Panc1 (cell line): ENCODE measurements around the gene HTT. TPM values are rescaled to one million over a fixed set of nuclear protein-coding genes. Genes with fewer than 3 reads are reported as not detected.

ENCODE experiments used
- ATAC-seq: fragments of 200-7000 bp; cut with Tn5 transposase; 2 replicates; pipeline ENCODE4 v1.9.1; 2020; ENCODE audit warnings: mild to moderate bottlenecking, moderate library complexity
- BruUV-seq: library from RNA; stranded (reverse); fragments of 400-500 nt; replicated peaks from 2 replicates; lab custom pipeline; 2021; lab: Mats Ljungman, UMichigan
- CTCF ChIA-PET: fragments of 300-600 bp; sonication (Branson Sonifier 250); formaldehyde crosslinking; loops from one replicate; lab custom pipeline; 2022; ENCODE audit warnings: antibody characterized with exemption; lab: Charles Lee
- POLR2A ChIA-PET: fragments of 300-600 bp; sonication (Branson Sonifier 250); formaldehyde crosslinking; loops from one replicate; lab custom pipeline; 2022; ENCODE audit warnings: antibody characterized with exemption; lab: Charles Lee
- DNase-seq: peaks from one replicate; pipeline ENCODE4 v3.0.0-alpha.2; 2010; ENCODE audit warnings: low read depth, low spot score
- H3K27ac ChIP-seq: 2 replicates; pipeline ENCODE4 v1.5.1; 2011; ENCODE audit warnings: mild to moderate bottlenecking, low read length, inconsistent platforms
- H3K27me3 ChIP-seq: fragments of 200-500 bp; sonication (Bioruptor generic); 2 replicates; pipeline ENCODE4 v1.6.0; 2014; ENCODE audit warnings: low read length, inconsistent platforms; ENCODE audit not compliant: control insufficient read depth, insufficient read depth
- H3K36me3 ChIP-seq: fragments of 200-500 bp; sonication (Bioruptor generic); 2 replicates; pipeline ENCODE4 v1.5.1; 2014; ENCODE audit warnings: inconsistent platforms, mild to moderate bottlenecking, low read length, moderate library complexity; ENCODE audit not compliant: control insufficient read depth, insufficient read depth
- H3K4me1 ChIP-seq: 2 replicates; pipeline ENCODE4 v1.5.1; 2011; ENCODE audit warnings: inconsistent platforms, mild to moderate bottlenecking, low read length, moderate library complexity; ENCODE audit not compliant: control insufficient read depth, insufficient read depth
- H3K4me3 ChIP-seq, 2 experiments: 2 replicates each; pipeline ENCODE4 v1.5.1; 2011 to 2012; ENCODE audit warnings: low read depth in 2 of 2, low read length in 2 of 2, mild to moderate bottlenecking in 2 of 2, inconsistent platforms in 1 of 2, moderate library complexity in 1 of 2
- H3K9me3 ChIP-seq: fragments of 200-500 bp; sonication (Bioruptor generic); 2 replicates; pipeline ENCODE4 v1.5.1; 2014; ENCODE audit warnings: low read depth, mild to moderate bottlenecking, inconsistent platforms, low read length, moderate library complexity; ENCODE audit not compliant: control insufficient read depth, insufficient read depth
- CTCF ChIP-seq: fragments of 450-650 bp; IDR thresholded peaks from 2 replicates; pipeline ENCODE4 v1.5.1; 2017; ENCODE audit warnings: mild to moderate bottlenecking
- POLR2AphosphoS5 ChIP-seq: IDR thresholded peaks from 2 replicates; pipeline ENCODE4 v1.6.1; 2012; ENCODE audit warnings: mild to moderate bottlenecking, low read depth, low read length, moderate library complexity
- REST ChIP-seq, 2 experiments: IDR thresholded peaks; 2 replicates each; pipeline ENCODE4 v1.6.1; 2011 to 2012; ENCODE audit warnings: low read depth in 2 of 2, control low read depth in 1 of 2, low read length in 1 of 2, mild to moderate bottlenecking in 1 of 2, moderate library complexity in 1 of 2; ENCODE audit not compliant: insufficient read depth in 1 of 2
- SIN3A ChIP-seq: IDR thresholded peaks from 2 replicates; pipeline ENCODE4 v1.6.1; 2012; ENCODE audit warnings: low read depth, mild to moderate bottlenecking, low read length, moderate library complexity, borderline replicate concordance; ENCODE audit not compliant: insufficient read depth
- TCF7L2 ChIP-seq: IDR thresholded peaks from 2 replicates; pipeline ENCODE4 v1.6.1; 2011; ENCODE audit warnings: mild to moderate bottlenecking, low read depth, low read length, inconsistent platforms
- in situ Hi-C: cut with HindIII; loops from 2 replicates; pipeline ENCODE4 v1.10.0; 2016; ENCODE audit warnings: low sequenced_read_pairs, low pct_unique_long_range_greater_than_20kb
- intact Hi-C: fragments of 100-400 bp; cut with micrococcal nuclease; formaldehyde crosslinking; loops from one replicate; pipeline ENCODE4 v1.10.0; 2022; ENCODE audit not compliant: unreplicated experiment
- total RNA-seq: library from RNA; stranded (reverse); gene quantifications from one replicate; pipeline ENCODE4 v1.2.1, GENCODE V29; 2021; ENCODE audit not compliant: unreplicated experiment

HTT gene
- total RNA-seq, 1 experiment from 2014 or later: 24.7 TPM

- no peak for ATAC-seq
- in situ Hi-C loops (no loop called here), intact Hi-C loops (no loop called here)
- Histone ChIP-seq H3K9me3 (no peaks in the 10 kb centered on the region), H3K27me3 (no peaks in the 10 kb centered on the region), H3K4me1 (no peaks in the 10 kb centered on the region), H3K4me3 (no peak overlapping the region), H3K27ac (no peak overlapping the region), H3K36me3 (no peaks in the 10 kb centered on the region; the same call in 1 of the 2 replicates)
- POLR2A ChIA-PET: no interaction called here
- CTCF ChIA-PET: no interaction called here
- DNase-seq: no peak
- no TSS peak for BruUV-seq
- TF ChIP-seq REST (IDR thresholded peaks at IDR 0.05; ENCODE audit: insufficient read depth in 1 of 2, low read depth in 2 of 2, low read length in 1 of 2) (no peak), CTCF (no peak), TCF7L2 (no peak), POLR2AphosphoS5 (no peak), SIN3A (no peak)
Measured at GRCh38 chr4:3193531-3194203, 119.2 kb downstream of the HTT start.

- Histone ChIP-seq H3K36me3 (no peaks in the 10 kb centered on the region), H3K4me1 (no peaks in the 10 kb centered on the region), H3K4me3 (no peak overlapping the region), H3K9me3 (no peaks in the 10 kb centered on the region), H3K27ac (no peak overlapping the region), H3K27me3 (no peaks in the 10 kb centered on the region)
- intact Hi-C loops: no loop called here
- no TSS peak for BruUV-seq
- CTCF ChIA-PET: no interaction called here
- TF ChIP-seq CTCF: no peak
- TF ChIP-seq TCF7L2: no peak
- TF ChIP-seq POLR2AphosphoS5: no peak
- TF ChIP-seq REST (IDR thresholded peaks at IDR 0.05; ENCODE audit: insufficient read depth in 1 of 2, low read depth in 2 of 2, low read length in 1 of 2): no peak
- no peak for TF ChIP-seq SIN3A
- DNase-seq (no peak), ATAC-seq (no peak)
- POLR2A ChIA-PET: no interaction called here
- in situ Hi-C loops: no loop called here
Measured at GRCh38 chr4:3196670-3197359, 122.3 kb downstream of the HTT start.
